H9 (cell line): ENCODE results near the gene SLIT1. TPM values are rescaled to one million over a fixed set of nuclear protein-coding genes. Genes with fewer than 3 reads are reported as not detected.

Experiments
- DNase-seq: peaks from one replicate; pipeline ENCODE4 v3.0.0-alpha.2; 2017
- H2AFZ ChIP-seq: one replicate; pipeline ENCODE4 v1.6.1; 2013; ENCODE audit warnings: mild to moderate bottlenecking, low read length, control low read depth, moderate library complexity
- H2AK5ac ChIP-seq: 2 replicates; pipeline ENCODE4 v1.6.1; 2013; ENCODE audit warnings: low read length, control low read depth, mixed read lengths; ENCODE audit not compliant: insufficient read length
- H2BK120ac ChIP-seq: one replicate; pipeline ENCODE4 v1.6.1; 2013; ENCODE audit warnings: low read depth, mild to moderate bottlenecking, low read length, control low read depth, inconsistent platforms; ENCODE audit not compliant: poor library complexity, severe bottlenecking
- H2BK12ac ChIP-seq: 2 replicates; pipeline ENCODE4 v1.6.1; 2013; ENCODE audit warnings: low read length, control low read depth, mixed read lengths, low read depth; ENCODE audit not compliant: insufficient read length
- H2BK15ac ChIP-seq: 2 replicates; pipeline ENCODE4 v1.6.1; 2013; ENCODE audit warnings: low read depth, low read length, control low read depth
- H2BK20ac ChIP-seq: one replicate; pipeline ENCODE4 v1.6.1; 2013; ENCODE audit warnings: low read depth, mild to moderate bottlenecking, low read length, control low read depth, inconsistent platforms; ENCODE audit not compliant: poor library complexity, severe bottlenecking
- H2BK5ac ChIP-seq: 2 replicates; pipeline ENCODE4 v1.6.1; 2013; ENCODE audit warnings: low read length, control low read depth, mixed read lengths; ENCODE audit not compliant: insufficient read length
- H3K14ac ChIP-seq: 2 replicates; pipeline ENCODE4 v1.6.1; 2013; ENCODE audit warnings: low read length, control low read depth; ENCODE audit not compliant: insufficient read depth
- H3K18ac ChIP-seq: 2 replicates; pipeline ENCODE4 v1.6.1; 2013; ENCODE audit warnings: low read depth, mild to moderate bottlenecking, mixed read lengths, low read length, control low read depth; ENCODE audit not compliant: insufficient read length
- H3K23ac ChIP-seq: 2 replicates; pipeline ENCODE4 v1.6.1; 2013; ENCODE audit warnings: low read length, control low read depth, mixed read lengths, low read depth; ENCODE audit not compliant: insufficient read length
- H3K23me2 ChIP-seq: 2 replicates; pipeline ENCODE4 v1.6.1; 2013; ENCODE audit warnings: low read depth, mild to moderate bottlenecking, mixed read lengths, low read length, control low read depth; ENCODE audit not compliant: insufficient read length, poor library complexity, severe bottlenecking
- H3K27ac ChIP-seq: 2 replicates; pipeline ENCODE4 v1.5.1; 2013; ENCODE audit warnings: low read length, control low read depth, mixed read lengths, low read depth; ENCODE audit not compliant: insufficient read length
- H3K27me3 ChIP-seq: 2 replicates; pipeline ENCODE4 v1.6.1; 2013; ENCODE audit warnings: low read length, control low read depth, inconsistent platforms; ENCODE audit not compliant: insufficient read depth
- H3K4ac ChIP-seq: 2 replicates; pipeline ENCODE4 v1.6.1; 2013; ENCODE audit warnings: low read depth, mild to moderate bottlenecking, control low read depth, inconsistent platforms, low read length, moderate library complexity
- H3K4me1 ChIP-seq: 2 replicates; pipeline ENCODE4 v1.6.1; 2013; ENCODE audit warnings: low read length, control low read depth, inconsistent platforms; ENCODE audit not compliant: insufficient read depth
- H3K4me2 ChIP-seq: 2 replicates; pipeline ENCODE4 v1.6.1; 2013; ENCODE audit warnings: low read length, control low read depth, mixed read lengths; ENCODE audit not compliant: insufficient read length, insufficient read depth
- H3K56ac ChIP-seq: 2 replicates; pipeline ENCODE4 v1.6.1; 2013; ENCODE audit warnings: low read depth, mild to moderate bottlenecking, mixed read lengths, low read length, control low read depth; ENCODE audit not compliant: insufficient read length
- H3K79me1 ChIP-seq: 2 replicates; pipeline ENCODE4 v1.6.1; 2013; ENCODE audit warnings: low read depth, mild to moderate bottlenecking, moderate library complexity, low read length, control low read depth, inconsistent platforms; ENCODE audit not compliant: insufficient read depth, poor library complexity, severe bottlenecking
- H3K79me2 ChIP-seq: 2 replicates; pipeline ENCODE4 v1.6.1; 2013; ENCODE audit warnings: low read length, control low read depth, inconsistent platforms; ENCODE audit not compliant: insufficient read depth
- H3K9ac ChIP-seq: 2 replicates; pipeline ENCODE4 v1.6.1; 2013; ENCODE audit warnings: low read length, control low read depth, mixed read lengths; ENCODE audit not compliant: insufficient read length; ENCODE audit errors: extremely low read depth
- H3K9me3 ChIP-seq: one replicate; pipeline ENCODE4 v1.6.1; 2013; ENCODE audit warnings: low read depth, low read length, inconsistent platforms; ENCODE audit not compliant: control insufficient read depth
- H3T11ph ChIP-seq: one replicate; pipeline ENCODE4 v1.6.1; 2013; ENCODE audit warnings: mild to moderate bottlenecking, low read length, control low read depth, inconsistent platforms
- H4K20me1 ChIP-seq: one replicate; pipeline ENCODE4 v1.6.1; 2013; ENCODE audit not compliant: control insufficient read depth, insufficient read length, insufficient read depth
- H4K5ac ChIP-seq: 2 replicates; pipeline ENCODE4 v1.6.1; 2013; ENCODE audit warnings: low read depth, mild to moderate bottlenecking, mixed read lengths, low read length, control low read depth; ENCODE audit not compliant: insufficient read length
- H4K8ac ChIP-seq: replicated peaks from 2 replicates; pipeline ENCODE4 v1.6.1; 2013; ENCODE audit warnings: low read length, control low read depth, mixed read lengths, low read depth; ENCODE audit not compliant: insufficient read length
- H4K91ac ChIP-seq: 2 replicates; pipeline ENCODE4 v1.6.1; 2013; ENCODE audit warnings: low read depth, mild to moderate bottlenecking, moderate library complexity, mixed read lengths, low read length, control low read depth; ENCODE audit not compliant: insufficient read length
- H3K27ac Mint-ChIP-seq, 3 experiments: 2 replicates in 2 of 3; 3 replicates in 1 of 3; pipeline ENCODE4 v1.8.0; 2020 to 2021; ENCODE audit warnings: mixed read lengths in 3 of 3, mild to moderate bottlenecking in 1 of 3, moderate library complexity in 1 of 3
- H3K27me3 Mint-ChIP-seq: 2 replicates; pipeline ENCODE4 v1.8.0; 2021; ENCODE audit warnings: low read depth, mild to moderate bottlenecking, moderate library complexity, mixed read lengths
- H3K36me3 Mint-ChIP-seq, 3 experiments: 2 replicates in 2 of 3; 3 replicates in 1 of 3; pipeline ENCODE4 v1.8.0; 2020 to 2021; ENCODE audit warnings: low read depth in 3 of 3, mixed read lengths in 3 of 3; ENCODE audit not compliant: insufficient read depth in 1 of 3
- H3K4me1 Mint-ChIP-seq, 2 experiments: 2 replicates each; pipeline ENCODE4 v1.8.0; 2020; ENCODE audit warnings: mixed read lengths in 2 of 2
- H3K4me3 Mint-ChIP-seq, 2 experiments: 2 replicates in 1 of 2; 3 replicates in 1 of 2; pipeline ENCODE4 v1.8.0; 2020 to 2021; ENCODE audit warnings: mild to moderate bottlenecking in 2 of 2, mixed read lengths in 2 of 2, moderate library complexity in 1 of 2
- H3K9me3 Mint-ChIP-seq, 2 experiments: 2 replicates in 1 of 2; 3 replicates in 1 of 2; pipeline ENCODE4 v1.8.0; 2020; ENCODE audit warnings: mild to moderate bottlenecking in 2 of 2, mixed read lengths in 2 of 2, moderate library complexity in 1 of 2
- WGBS: extraction: QIAGEN DNeasy Blood & Tissue Kit; methylation state at CpG from one replicate; pipeline ENCODE4 v1.1.7; 2013; ENCODE audit warnings: missing lambda C conversion rate, low lambda C conversion rate, mixed read lengths; ENCODE audit not compliant: insufficient read length; ENCODE audit errors: extremely low coverage; 5-methylcytosine and 5-hydroxymethylcytosine counted together
- total RNA-seq: library from RNA; stranded (reverse); gene quantifications from 2 replicates; pipeline ENCODE4 v1.2.1, GENCODE V29; 2021
- TF ChIP-seq, protein P1 (sequence below): fragments of 200-600 bp; sonication (generic); conservative IDR thresholded peaks from 3 replicates; pipeline ENCODE4 v1.8.0; 2021; ENCODE audit warnings: antibody characterized with exemption, mild to moderate bottlenecking

The SLIT1 gene
- total RNA-seq, 1 experiment from 2014 or later = 0.57 TPM

DNA sequence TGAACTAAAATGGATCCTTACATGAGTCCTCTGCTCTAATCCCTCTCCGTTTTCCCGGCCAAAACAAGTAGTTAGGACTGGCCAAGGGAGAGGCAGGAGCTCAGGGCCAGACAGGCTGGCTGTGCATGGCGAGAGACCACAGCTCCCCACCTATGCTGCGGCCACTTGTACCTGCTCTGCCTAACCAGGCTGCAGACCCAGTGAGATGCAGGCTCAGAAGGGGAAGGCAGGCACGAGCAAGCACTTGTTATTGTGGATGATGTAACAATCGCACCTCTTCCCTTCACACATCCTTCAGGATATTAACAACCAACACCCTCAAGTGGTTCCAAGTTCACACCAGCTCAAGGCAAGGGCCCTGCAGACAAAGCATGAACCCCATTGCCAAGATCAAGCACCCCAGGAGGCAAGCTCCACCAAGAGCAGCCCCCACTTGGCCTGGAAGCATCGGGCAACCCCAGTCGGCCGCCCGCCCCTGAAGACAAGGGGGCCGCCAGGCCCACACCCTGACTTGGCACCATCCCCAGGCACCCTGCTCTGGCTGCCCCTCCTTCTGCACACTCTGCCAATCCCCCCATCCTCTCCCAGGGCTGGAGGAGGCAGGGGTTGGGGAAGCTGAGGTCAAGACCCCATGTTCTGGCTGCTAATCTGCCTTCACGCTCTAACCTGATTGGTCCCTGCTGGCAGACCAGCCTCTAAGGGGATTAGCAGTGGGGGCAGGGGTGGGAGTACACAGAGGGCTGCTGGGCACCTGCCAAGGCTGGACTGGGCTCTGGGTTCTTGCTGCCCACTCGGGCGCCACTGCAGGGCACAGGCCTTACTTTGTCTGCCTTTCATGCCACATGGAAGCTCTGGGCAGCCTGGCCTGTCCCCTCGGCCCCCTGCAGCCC lies 111.3 kb downstream of the SLIT1 start:
- Histone ChIP-seq H3K9me3 (no peaks in the 10 kb centered on the region), H2BK12ac (no peak overlapping the region), H3T11ph (no peak overlapping the region), H3K79me1 (no peaks in the 10 kb centered on the region), H4K5ac (no peak overlapping the region), H3K9ac (no peak overlapping the region), H2AK5ac (no peak overlapping the region), H2AFZ (no peak overlapping the region), H3K18ac (no peak overlapping the region), H3K14ac (no peak overlapping the region), H3K27me3 (no peaks in the 10 kb centered on the region), H4K91ac (no peak overlapping the region), H3K79me2 (no peaks in the 10 kb centered on the region), H4K8ac (no peak overlapping the region), H4K20me1 (no peaks in the 10 kb centered on the region), H3K27ac (no peak overlapping the region), H2BK20ac (no peak overlapping the region), H2BK5ac (no peak overlapping the region), H3K4me2 (no peak overlapping the region), H3K4me1 (no peaks in the 10 kb centered on the region; the same call in 1 of the 2 replicates), H3K23me2 (no peaks in the 10 kb centered on the region), H2BK15ac (no peak overlapping the region), H3K56ac (no peak overlapping the region), H3K4ac (no peak overlapping the region), H3K23ac (no peak overlapping the region), H2BK120ac (no peak overlapping the region)
- no CpG with 5 or more reads among the region's 15 CpGs for WGBS
- peaks cover 22% of the 10 kb centered on the region for H3K27me3 Mint-ChIP-seq
- peaks cover 5% of the 10 kb centered on the region in 2 experiments; a peak in 2 of 5 replicates for H3K9me3 Mint-ChIP-seq
- TF ChIP-seq, protein P1, sequence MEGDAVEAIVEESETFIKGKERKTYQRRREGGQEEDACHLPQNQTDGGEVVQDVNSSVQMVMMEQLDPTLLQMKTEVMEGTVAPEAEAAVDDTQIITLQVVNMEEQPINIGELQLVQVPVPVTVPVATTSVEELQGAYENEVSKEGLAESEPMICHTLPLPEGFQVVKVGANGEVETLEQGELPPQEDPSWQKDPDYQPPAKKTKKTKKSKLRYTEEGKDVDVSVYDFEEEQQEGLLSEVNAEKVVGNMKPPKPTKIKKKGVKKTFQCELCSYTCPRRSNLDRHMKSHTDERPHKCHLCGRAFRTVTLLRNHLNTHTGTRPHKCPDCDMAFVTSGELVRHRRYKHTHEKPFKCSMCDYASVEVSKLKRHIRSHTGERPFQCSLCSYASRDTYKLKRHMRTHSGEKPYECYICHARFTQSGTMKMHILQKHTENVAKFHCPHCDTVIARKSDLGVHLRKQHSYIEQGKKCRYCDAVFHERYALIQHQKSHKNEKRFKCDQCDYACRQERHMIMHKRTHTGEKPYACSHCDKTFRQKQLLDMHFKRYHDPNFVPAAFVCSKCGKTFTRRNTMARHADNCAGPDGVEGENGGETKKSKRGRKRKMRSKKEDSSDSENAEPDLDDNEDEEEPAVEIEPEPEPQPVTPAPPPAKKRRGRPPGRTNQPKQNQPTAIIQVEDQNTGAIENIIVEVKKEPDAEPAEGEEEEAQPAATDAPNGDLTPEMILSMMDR = no peak
- H3K27ac Mint-ChIP-seq = no peak overlapping the region
- peaks cover 0 to 4% (median 2%) of the 10 kb centered on the region in 3 experiments; a peak in 3 of 7 replicates for H3K36me3 Mint-ChIP-seq
- H3K4me3 Mint-ChIP-seq = no peak overlapping the region
- DNase-seq = no peak
- H3K4me1 Mint-ChIP-seq = peaks cover 32 to 38% of the 10 kb centered on the region in 2 experiments
